Measurements from ENCODE around the gene FAM184A.

DNA sequence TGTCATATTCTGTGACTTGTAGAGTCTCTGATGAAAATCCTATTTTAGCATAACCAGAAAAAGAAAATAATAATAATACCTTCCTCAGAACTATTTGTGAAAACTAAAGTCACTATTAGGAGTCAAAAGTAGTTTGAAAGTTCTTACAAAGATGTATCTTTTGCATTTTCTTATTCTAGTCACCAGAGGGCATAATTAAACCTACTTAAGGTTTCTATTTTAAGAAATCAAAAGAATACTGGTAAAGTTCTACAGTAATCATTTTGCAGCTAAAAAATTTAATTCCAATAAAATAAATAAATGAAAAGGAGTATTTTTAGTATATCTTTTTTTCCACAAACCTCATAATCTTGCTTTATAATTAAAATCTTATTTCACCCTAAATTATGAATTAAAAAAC is 115.5 kb downstream of the FAM184A start:
- TF ChIP-seq EZH2phosphoT487 (IDR thresholded peaks at IDR 0.05), result no peak
- TF ChIP-seq, protein P1, sequence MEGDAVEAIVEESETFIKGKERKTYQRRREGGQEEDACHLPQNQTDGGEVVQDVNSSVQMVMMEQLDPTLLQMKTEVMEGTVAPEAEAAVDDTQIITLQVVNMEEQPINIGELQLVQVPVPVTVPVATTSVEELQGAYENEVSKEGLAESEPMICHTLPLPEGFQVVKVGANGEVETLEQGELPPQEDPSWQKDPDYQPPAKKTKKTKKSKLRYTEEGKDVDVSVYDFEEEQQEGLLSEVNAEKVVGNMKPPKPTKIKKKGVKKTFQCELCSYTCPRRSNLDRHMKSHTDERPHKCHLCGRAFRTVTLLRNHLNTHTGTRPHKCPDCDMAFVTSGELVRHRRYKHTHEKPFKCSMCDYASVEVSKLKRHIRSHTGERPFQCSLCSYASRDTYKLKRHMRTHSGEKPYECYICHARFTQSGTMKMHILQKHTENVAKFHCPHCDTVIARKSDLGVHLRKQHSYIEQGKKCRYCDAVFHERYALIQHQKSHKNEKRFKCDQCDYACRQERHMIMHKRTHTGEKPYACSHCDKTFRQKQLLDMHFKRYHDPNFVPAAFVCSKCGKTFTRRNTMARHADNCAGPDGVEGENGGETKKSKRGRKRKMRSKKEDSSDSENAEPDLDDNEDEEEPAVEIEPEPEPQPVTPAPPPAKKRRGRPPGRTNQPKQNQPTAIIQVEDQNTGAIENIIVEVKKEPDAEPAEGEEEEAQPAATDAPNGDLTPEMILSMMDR (IDR thresholded peaks at IDR 0.05), result peak; percentile 33
- TF ChIP-seq EZH2 (IDR thresholded peaks at IDR 0.05), result no peak

Data from neural progenitor cell (in vitro differentiated cells).